ENCODE measurements around the gene NR2F1. TPM values are rescaled to one million over a fixed set of nuclear protein-coding genes. Genes with fewer than 3 reads are reported as not detected.

Gene NR2F1
- total RNA-seq, 2 experiments from 2014 or later = not detected

GRCh38 chr5:93632327-93632726 is 49.3 kb downstream of the NR2F1 start:
- Histone ChIP-seq H3K4me1 (ENCODE audit: insufficient read depth, low read length, poor library complexity, severe bottlenecking) (no peaks in the 10 kb centered on the region), H3K36me3 (ENCODE audit: insufficient read depth, low read length) (no peaks in the 10 kb centered on the region), H3K9me3 (ENCODE audit: low read length) (no peaks in the 10 kb centered on the region), H3K4me3 (ENCODE audit: low read depth, low read length, poor library complexity, severe bottlenecking) (no peak overlapping the region), H4K20me1 (ENCODE audit: insufficient read depth, low read length) (no peaks in the 10 kb centered on the region), H3K9me2 (ENCODE audit: insufficient read depth, low read length) (no peaks in the 10 kb centered on the region), H3K79me2 (ENCODE audit: insufficient read depth, low read depth, low read length) (no peaks in the 10 kb centered on the region), H3K27ac (ENCODE audit: low read depth, low read length, poor library complexity, severe bottlenecking) (no peak overlapping the region), H3K4me2 (ENCODE audit: low read length) (no peak overlapping the region), H2AFZ (ENCODE audit: low read length) (no peak overlapping the region)
- intact Hi-C loops (cut with micrococcal nuclease; ENCODE audit: unreplicated experiment) = no loop called here
- TF ChIP-seq, protein P1, sequence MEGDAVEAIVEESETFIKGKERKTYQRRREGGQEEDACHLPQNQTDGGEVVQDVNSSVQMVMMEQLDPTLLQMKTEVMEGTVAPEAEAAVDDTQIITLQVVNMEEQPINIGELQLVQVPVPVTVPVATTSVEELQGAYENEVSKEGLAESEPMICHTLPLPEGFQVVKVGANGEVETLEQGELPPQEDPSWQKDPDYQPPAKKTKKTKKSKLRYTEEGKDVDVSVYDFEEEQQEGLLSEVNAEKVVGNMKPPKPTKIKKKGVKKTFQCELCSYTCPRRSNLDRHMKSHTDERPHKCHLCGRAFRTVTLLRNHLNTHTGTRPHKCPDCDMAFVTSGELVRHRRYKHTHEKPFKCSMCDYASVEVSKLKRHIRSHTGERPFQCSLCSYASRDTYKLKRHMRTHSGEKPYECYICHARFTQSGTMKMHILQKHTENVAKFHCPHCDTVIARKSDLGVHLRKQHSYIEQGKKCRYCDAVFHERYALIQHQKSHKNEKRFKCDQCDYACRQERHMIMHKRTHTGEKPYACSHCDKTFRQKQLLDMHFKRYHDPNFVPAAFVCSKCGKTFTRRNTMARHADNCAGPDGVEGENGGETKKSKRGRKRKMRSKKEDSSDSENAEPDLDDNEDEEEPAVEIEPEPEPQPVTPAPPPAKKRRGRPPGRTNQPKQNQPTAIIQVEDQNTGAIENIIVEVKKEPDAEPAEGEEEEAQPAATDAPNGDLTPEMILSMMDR (conservative IDR thresholded peaks at IDR 0.05; ENCODE audit: low read length) = no peak
- no peak for TF ChIP-seq EZH2phosphoT487 (IDR thresholded peaks at IDR 0.05; ENCODE audit: borderline replicate concordance, low read depth, low read length)
- ChIA-PET POLR2A (no interaction called here), CTCF (ENCODE audit: unreplicated experiment) (no interaction called here)
- DNase-seq (ENCODE audit: low spot score) = no peak
- BruUV-seq (replicated peaks) = no TSS peak

DNA sequence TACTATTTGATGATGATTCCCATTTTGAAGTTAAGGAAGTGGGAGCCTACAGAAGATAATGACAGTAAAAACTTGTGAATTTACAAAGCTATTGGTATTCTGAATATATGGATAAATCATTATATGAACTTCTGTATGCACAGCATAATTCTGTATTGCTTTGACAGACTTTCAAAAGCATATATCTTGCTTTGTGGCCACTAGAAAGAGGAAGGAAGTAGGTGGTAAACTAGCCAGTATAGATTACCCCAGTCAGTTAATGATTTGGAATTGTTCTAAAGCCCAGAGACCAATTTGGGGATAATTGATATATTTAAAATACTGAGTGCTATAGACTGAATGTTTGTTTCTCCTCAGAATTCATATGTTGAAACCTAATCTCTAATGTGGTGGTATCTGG is 53.0 kb downstream of the NR2F1 start:
- Histone ChIP-seq H3K36me3 (ENCODE audit: insufficient read depth, low read length) (no peaks in the 10 kb centered on the region), H3K9me3 (ENCODE audit: low read length) (no peaks in the 10 kb centered on the region), H3K4me2 (ENCODE audit: low read length) (no peak overlapping the region), H3K4me1 (ENCODE audit: insufficient read depth, low read length, poor library complexity, severe bottlenecking) (no peaks in the 10 kb centered on the region), H3K79me2 (ENCODE audit: insufficient read depth, low read depth, low read length) (no peaks in the 10 kb centered on the region), H4K20me1 (ENCODE audit: insufficient read depth, low read length) (no peaks in the 10 kb centered on the region), H2AFZ (ENCODE audit: low read length) (no peak overlapping the region), H3K4me3 (ENCODE audit: low read depth, low read length, poor library complexity, severe bottlenecking) (no peak overlapping the region), H3K27ac (ENCODE audit: low read depth, low read length, poor library complexity, severe bottlenecking) (no peak overlapping the region), H3K9me2 (ENCODE audit: insufficient read depth, low read length) (no peaks in the 10 kb centered on the region)
- CTCF ChIA-PET (ENCODE audit: unreplicated experiment) = no interaction called here
- POLR2A ChIA-PET = no interaction called here
- no peak for DNase-seq (ENCODE audit: low spot score)
- intact Hi-C loops (cut with micrococcal nuclease; ENCODE audit: unreplicated experiment) = no loop called here
- TF ChIP-seq, protein P1 (conservative IDR thresholded peaks at IDR 0.05; ENCODE audit: low read length) = no peak
- no peak for TF ChIP-seq EZH2phosphoT487 (IDR thresholded peaks at IDR 0.05; ENCODE audit: borderline replicate concordance, low read depth, low read length)
- BruUV-seq (replicated peaks) = no TSS peak

DNA sequence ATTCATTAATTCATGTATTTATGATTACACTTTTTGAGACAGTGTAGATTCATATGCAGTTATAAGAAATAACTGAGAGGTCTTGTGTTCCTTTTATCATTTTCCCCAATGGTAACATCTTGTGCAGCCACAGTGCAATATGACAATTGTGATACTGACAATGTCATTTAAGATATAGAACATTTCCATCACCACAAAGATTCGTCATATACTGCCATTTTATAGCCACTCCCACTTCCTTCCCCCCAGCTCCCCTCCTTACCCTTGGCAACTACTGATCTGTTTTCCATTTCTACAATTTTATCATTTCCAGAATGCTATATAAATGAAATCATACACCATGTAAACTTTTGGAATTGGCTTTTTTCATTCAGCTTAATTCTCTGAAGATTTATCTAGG is 53.8 kb downstream of the NR2F1 start:
- H3K79me2 ChIP-seq (ENCODE audit: insufficient read depth, low read depth, low read length) = no peaks in the 10 kb centered on the region
- no peak overlapping the region for H2AFZ ChIP-seq (ENCODE audit: low read length)
- no peaks in the 10 kb centered on the region for H3K9me2 ChIP-seq (ENCODE audit: insufficient read depth, low read length)
- no peaks in the 10 kb centered on the region for H4K20me1 ChIP-seq (ENCODE audit: insufficient read depth, low read length)
- H3K4me1 ChIP-seq (ENCODE audit: insufficient read depth, low read length, poor library complexity, severe bottlenecking) = no peaks in the 10 kb centered on the region
- no peaks in the 10 kb centered on the region for H3K36me3 ChIP-seq (ENCODE audit: insufficient read depth, low read length)
- ChIA-PET CTCF (ENCODE audit: unreplicated experiment) (no interaction called here), POLR2A (interaction anchor here (0.6 kb wide), 1 partner anchor 35 kb away, joined by 4 read pairs; no protein-coding TSS in a partner anchor)
- DNase-seq (ENCODE audit: low spot score) = no peak
- no peak overlapping the region for H3K4me3 ChIP-seq (ENCODE audit: low read depth, low read length, poor library complexity, severe bottlenecking)
- no peaks in the 10 kb centered on the region for H3K9me3 ChIP-seq (ENCODE audit: low read length)
- no peak for TF ChIP-seq EZH2phosphoT487 (IDR thresholded peaks at IDR 0.05; ENCODE audit: borderline replicate concordance, low read depth, low read length)
- TF ChIP-seq, protein P1 (conservative IDR thresholded peaks at IDR 0.05; ENCODE audit: low read length) = no peak
- BruUV-seq (replicated peaks) = no TSS peak
- no peak overlapping the region for H3K27ac ChIP-seq (ENCODE audit: low read depth, low read length, poor library complexity, severe bottlenecking)
- H3K4me2 ChIP-seq (ENCODE audit: low read length) = no peak overlapping the region
- intact Hi-C loops (cut with micrococcal nuclease; ENCODE audit: unreplicated experiment) = no loop called here
